ENCODE results near the gene ADA.

Gene ADA

DNA sequence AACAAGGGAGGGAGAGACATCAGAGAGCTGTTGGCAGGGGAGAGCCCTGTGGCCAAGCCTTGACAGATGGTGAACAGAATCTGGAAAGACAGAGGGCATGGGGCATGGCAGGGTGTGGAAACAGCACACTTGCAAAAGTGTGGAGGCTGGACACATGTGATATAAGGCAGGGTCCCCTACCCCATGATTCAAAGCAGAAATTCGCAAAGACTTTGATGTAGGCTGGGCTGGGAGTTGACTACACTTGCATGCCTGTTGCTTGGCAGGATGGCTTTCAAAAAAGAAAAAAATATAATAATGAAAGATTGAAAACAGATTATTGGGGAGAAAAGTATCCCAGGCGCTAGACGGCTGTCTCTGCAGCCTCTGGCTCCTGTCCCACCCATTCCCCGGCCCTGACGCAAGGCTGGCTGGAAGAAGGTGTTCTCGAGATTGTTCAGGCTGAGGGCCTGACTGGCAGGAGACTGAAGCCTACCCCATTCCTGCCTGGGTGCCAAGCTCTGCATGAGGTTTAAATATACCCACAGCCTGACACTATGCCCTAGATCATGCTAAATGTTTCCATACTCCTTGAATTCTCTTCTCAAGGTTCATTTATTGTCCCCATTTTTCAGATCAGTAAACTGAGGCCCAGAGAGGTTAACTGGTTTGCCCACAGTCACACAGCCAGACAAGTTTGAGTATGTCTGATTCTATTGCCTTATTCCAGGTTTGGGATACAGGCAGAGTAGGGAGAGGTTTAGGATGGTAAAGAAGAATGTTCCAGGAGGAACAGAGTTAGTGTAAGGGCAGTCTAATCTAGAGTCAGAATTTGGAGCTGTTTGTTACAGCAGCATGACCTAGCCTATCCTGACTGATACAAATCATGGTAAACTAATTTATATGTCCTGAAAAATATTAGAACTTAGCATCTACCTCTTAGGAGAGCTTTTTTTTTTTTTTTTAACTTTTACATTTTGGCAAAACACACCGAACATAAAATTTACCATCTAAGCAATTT, 40.2 kb upstream of the ADA start:
- H3K4me1 ChIP-seq (ENCODE audit: control insufficient read depth in 1 of 2, insufficient read depth in 2 of 2, low read length in 2 of 2), result peaks cover 0 to 16% of the 10 kb centered on the region in 2 donors
- peaks cover 0 to 2% of the 10 kb centered on the region in 2 donors for H3K9me3 ChIP-seq (ENCODE audit: control insufficient read depth in 1 of 2, low read length in 2 of 2)
- H3K27ac ChIP-seq (ENCODE audit: low read length), result no peak overlapping the region
- H3K27me3 ChIP-seq (ENCODE audit: low read depth, low read length), result no peaks in the 10 kb centered on the region
- no peak overlapping the region for H3K4me3 ChIP-seq (ENCODE audit: low read depth in 1 of 2, low read length in 2 of 2)
- H3K36me3 ChIP-seq (ENCODE audit: control insufficient read depth in 1 of 2, insufficient read depth in 2 of 2, low read length in 2 of 2), result no peaks in the 10 kb centered on the region

DNA sequence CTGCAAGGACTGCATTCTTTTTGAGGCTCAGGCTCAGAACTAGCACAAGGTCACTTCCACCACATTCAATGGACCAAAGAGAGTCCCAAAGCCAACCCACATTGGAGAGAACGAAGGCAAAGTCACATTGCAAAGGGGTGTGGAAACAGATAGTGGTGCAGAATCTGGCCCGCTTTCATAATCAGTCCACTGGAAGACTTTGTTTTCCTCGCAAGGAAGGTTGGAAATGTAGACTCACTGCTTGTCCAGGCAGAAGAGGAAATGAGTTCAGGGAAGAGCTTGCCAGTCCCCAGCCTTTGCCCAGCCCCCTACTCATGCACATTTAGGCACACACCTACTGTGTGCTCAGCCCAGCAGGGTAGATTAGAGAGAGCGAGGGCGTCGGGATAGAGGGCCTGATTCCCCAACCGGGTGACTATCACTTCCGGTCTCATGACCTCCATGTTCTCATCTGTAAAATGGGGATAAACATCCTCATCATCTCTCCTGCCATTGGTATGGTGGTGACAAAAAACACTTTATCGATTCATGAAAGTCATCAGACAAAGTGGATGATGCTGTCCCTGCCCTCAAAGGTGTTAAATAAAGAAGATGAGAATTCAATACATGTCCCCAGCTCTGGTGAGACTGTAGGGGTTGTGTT, 39.4 kb upstream of the ADA start:
- peaks cover 0 to 16% of the 10 kb centered on the region in 2 donors for H3K4me1 ChIP-seq (ENCODE audit: control insufficient read depth in 1 of 2, insufficient read depth in 2 of 2, low read length in 2 of 2)
- no peaks in the 10 kb centered on the region for H3K27me3 ChIP-seq (ENCODE audit: low read depth, low read length)
- no peaks in the 10 kb centered on the region for H3K36me3 ChIP-seq (ENCODE audit: control insufficient read depth in 1 of 2, insufficient read depth in 2 of 2, low read length in 2 of 2)
- no peak overlapping the region for H3K4me3 ChIP-seq (ENCODE audit: low read depth in 1 of 2, low read length in 2 of 2)
- H3K9me3 ChIP-seq (ENCODE audit: control insufficient read depth in 1 of 2, low read length in 2 of 2), result peaks cover 0 to 2% of the 10 kb centered on the region in 2 donors
- no peak overlapping the region for H3K27ac ChIP-seq (ENCODE audit: low read length)

DNA sequence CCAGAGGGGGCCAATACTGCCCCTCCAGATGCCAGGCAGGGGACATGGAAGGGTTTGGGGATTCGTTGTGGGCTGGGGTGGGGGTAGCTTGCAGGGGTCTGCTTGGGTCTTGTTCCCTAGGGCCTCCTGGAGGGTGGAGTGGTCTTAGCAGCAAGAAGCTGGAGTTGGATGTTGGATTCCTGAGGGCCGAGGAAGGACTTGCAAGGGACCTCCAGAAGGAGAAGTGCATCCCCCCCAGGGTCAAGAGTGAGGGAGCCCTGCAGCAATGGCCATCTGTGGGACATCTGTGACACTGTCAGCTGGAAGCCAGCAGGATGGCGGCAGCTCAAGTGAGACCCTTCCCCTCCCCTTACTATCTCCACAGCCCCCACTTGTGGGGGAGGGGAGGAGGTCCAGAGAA, 38.3 kb upstream of the ADA start:
- Histone ChIP-seq H3K4me1 (ENCODE audit: control insufficient read depth in 1 of 2, insufficient read depth in 2 of 2, low read length in 2 of 2) (peaks cover 0 to 12% of the 10 kb centered on the region in 2 donors), H3K27me3 (ENCODE audit: low read depth, low read length) (no peaks in the 10 kb centered on the region), H3K36me3 (ENCODE audit: control insufficient read depth in 1 of 2, insufficient read depth in 2 of 2, low read length in 2 of 2) (no peaks in the 10 kb centered on the region), H3K9me3 (ENCODE audit: control insufficient read depth in 1 of 2, low read length in 2 of 2) (peaks cover 0 to 2% of the 10 kb centered on the region in 2 donors), H3K4me3 (ENCODE audit: low read depth in 1 of 2, low read length in 2 of 2) (no peak overlapping the region), H3K27ac (ENCODE audit: low read length) (no peak overlapping the region)

DNA sequence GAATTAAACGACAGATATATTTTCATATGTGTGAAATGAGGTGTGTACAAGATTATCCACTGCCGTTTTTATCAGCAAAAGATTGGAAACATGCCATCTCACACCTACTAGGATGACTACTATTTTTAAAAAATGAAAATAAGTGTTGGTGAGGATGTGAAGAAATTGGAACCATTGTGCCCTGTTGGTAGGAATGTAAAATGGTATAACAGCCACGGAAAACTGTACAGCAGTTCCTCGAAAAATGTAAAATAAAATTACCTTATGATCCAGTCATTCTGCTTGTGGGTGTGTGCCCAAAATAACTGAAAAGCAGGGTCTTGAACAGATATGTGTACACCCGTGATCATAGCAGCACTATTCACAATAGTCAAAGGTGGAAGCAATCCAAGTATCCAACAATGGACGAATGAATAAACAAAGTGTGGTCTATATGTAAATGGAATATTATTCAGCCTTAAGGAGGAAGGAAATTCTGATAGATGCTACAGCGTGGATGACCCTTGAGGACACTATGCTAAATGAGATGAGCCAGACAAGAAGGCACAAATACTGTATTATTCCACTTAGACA, 36.6 kb upstream of the ADA start:
- no peak overlapping the region for H3K4me3 ChIP-seq (ENCODE audit: low read depth in 1 of 2, low read length in 2 of 2)
- H3K27ac ChIP-seq (ENCODE audit: low read length), result no peak overlapping the region
- H3K9me3 ChIP-seq (ENCODE audit: control insufficient read depth in 1 of 2, low read length in 2 of 2), result peaks cover 0 to 2% of the 10 kb centered on the region in 2 donors
- H3K36me3 ChIP-seq (ENCODE audit: control insufficient read depth in 1 of 2, insufficient read depth in 2 of 2, low read length in 2 of 2), result no peaks in the 10 kb centered on the region
- peaks cover 0 to 8% of the 10 kb centered on the region in 2 donors for H3K4me1 ChIP-seq (ENCODE audit: control insufficient read depth in 1 of 2, insufficient read depth in 2 of 2, low read length in 2 of 2)
- no peaks in the 10 kb centered on the region for H3K27me3 ChIP-seq (ENCODE audit: low read depth, low read length)

DNA sequence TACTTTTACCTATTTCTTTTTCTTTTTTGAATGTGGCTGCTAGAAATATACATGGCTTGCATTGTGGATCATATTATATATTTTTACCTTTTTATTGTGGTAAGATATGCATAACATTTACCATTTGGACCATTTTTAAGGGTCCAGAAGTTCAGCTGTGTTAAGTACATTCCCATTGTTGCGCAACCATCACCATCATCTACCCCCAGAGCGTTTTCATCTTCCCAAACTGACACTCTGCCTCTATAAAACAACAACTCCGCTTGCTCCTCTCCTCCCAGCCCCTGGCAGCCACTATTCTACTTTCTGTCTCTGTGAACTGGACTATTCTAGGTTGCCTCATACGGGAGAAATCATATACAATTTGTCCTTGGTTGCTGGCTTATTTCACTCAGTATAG, 35.4 kb upstream of the ADA start:
- Histone ChIP-seq H3K9me3 (ENCODE audit: control insufficient read depth in 1 of 2, low read length in 2 of 2) (peaks cover 0 to under 1% of the 10 kb centered on the region in 2 donors), H3K4me3 (ENCODE audit: low read depth in 1 of 2, low read length in 2 of 2) (no peak overlapping the region), H3K27ac (ENCODE audit: low read length) (no peak overlapping the region), H3K27me3 (ENCODE audit: low read depth, low read length) (no peaks in the 10 kb centered on the region), H3K36me3 (ENCODE audit: control insufficient read depth in 1 of 2, insufficient read depth in 2 of 2, low read length in 2 of 2) (no peaks in the 10 kb centered on the region), H3K4me1 (ENCODE audit: control insufficient read depth in 1 of 2, insufficient read depth in 2 of 2, low read length in 2 of 2) (no peaks in the 10 kb centered on the region)

DNA sequence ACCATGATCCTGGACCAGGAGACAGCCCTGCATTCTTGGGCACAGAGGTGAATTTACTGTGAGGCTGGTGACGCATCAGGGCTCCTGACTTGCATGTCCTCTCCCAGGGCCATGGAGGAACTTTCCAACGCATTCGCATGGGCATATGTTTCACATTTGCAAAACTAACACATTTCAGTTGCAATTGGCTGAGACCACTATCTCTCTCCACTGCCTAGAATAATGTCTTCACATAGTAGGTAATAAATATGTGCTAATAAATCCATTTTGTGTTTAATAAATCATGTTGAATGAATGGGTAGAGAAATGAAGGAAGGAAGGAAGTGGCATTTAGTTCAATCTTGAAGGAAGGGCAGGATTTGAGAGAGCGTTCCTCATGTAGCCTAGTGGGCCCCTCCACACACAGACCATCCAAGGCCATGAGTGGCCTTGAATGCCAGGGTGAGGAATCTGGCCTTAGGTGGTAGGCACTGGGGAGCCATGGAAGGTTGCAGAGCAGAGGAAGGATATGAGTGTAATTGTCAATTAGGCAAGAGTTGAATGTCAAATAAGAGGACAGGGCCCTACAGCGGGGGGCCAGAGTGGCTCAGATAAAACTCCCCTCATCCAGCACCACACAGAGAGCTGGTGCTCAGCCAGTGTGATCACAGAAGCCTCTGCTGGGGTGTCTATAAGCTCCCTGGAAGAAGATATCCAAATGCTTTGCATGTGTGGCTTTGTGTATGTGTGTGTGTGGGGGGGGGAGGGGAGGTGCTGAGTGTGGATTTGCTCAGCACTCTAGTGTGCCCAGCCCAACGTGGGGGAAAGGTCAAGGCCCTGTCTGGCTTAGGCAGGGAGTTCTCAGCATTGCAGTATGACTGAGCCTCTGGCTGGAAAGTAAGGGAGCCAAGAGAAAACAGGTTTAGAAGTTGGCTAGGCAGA, 32.8 kb upstream of the ADA start:
- no peaks in the 10 kb centered on the region for H3K4me1 ChIP-seq (ENCODE audit: control insufficient read depth in 1 of 2, insufficient read depth in 2 of 2, low read length in 2 of 2)
- H3K27me3 ChIP-seq (ENCODE audit: low read depth, low read length), result no peaks in the 10 kb centered on the region
- H3K27ac ChIP-seq (ENCODE audit: low read length), result no peak overlapping the region
- H3K4me3 ChIP-seq (ENCODE audit: low read depth in 1 of 2, low read length in 2 of 2), result no peak overlapping the region
- no peaks in the 10 kb centered on the region for H3K9me3 ChIP-seq (ENCODE audit: control insufficient read depth in 1 of 2, low read length in 2 of 2)
- H3K36me3 ChIP-seq (ENCODE audit: control insufficient read depth in 1 of 2, insufficient read depth in 2 of 2, low read length in 2 of 2), result no peaks in the 10 kb centered on the region

DNA sequence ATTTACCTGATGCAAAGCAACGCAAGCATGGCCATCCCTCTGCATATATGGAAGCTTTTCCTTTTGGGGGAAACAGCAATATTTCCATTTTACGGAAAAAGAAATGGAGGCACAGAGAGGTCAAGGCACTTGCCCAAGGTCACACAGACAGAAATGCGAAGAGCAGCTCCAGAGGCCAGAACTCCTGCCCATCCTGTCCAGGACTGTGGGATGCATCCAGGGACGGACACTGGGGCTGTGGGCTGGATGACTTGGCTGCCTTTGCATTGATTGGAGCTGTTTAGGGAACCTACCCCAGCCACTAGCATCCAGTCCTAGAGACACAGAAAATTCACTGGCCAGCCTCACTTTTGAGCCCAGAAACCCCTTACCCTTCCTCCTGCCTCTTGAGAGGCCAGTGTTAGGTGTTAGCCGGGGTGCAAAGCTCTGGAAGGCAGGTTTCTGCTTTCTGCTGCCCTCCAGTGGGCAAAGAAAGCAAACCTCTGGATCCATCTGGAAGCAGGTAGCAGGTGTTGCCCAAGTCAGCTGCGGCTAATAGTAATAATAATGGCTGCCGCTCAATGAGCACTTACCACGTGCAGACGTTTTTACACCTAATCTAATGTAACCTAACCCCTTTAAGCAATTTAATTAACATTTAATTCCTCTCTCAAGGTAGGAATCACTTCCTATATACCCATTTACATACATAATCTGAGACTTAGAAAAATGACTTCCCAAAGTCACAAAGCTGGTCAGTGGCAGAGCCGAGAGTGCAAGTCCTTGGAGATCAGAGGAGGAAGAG, 32.0 kb upstream of the ADA start:
- no peaks in the 10 kb centered on the region for H3K36me3 ChIP-seq (ENCODE audit: control insufficient read depth in 1 of 2, insufficient read depth in 2 of 2, low read length in 2 of 2)
- no peak overlapping the region for H3K4me3 ChIP-seq (ENCODE audit: low read depth in 1 of 2, low read length in 2 of 2)
- no peaks in the 10 kb centered on the region for H3K4me1 ChIP-seq (ENCODE audit: control insufficient read depth in 1 of 2, insufficient read depth in 2 of 2, low read length in 2 of 2)
- H3K27me3 ChIP-seq (ENCODE audit: low read depth, low read length), result no peaks in the 10 kb centered on the region
- H3K27ac ChIP-seq (ENCODE audit: low read length), result no peak overlapping the region
- no peaks in the 10 kb centered on the region for H3K9me3 ChIP-seq (ENCODE audit: control insufficient read depth in 1 of 2, low read length in 2 of 2)

DNA sequence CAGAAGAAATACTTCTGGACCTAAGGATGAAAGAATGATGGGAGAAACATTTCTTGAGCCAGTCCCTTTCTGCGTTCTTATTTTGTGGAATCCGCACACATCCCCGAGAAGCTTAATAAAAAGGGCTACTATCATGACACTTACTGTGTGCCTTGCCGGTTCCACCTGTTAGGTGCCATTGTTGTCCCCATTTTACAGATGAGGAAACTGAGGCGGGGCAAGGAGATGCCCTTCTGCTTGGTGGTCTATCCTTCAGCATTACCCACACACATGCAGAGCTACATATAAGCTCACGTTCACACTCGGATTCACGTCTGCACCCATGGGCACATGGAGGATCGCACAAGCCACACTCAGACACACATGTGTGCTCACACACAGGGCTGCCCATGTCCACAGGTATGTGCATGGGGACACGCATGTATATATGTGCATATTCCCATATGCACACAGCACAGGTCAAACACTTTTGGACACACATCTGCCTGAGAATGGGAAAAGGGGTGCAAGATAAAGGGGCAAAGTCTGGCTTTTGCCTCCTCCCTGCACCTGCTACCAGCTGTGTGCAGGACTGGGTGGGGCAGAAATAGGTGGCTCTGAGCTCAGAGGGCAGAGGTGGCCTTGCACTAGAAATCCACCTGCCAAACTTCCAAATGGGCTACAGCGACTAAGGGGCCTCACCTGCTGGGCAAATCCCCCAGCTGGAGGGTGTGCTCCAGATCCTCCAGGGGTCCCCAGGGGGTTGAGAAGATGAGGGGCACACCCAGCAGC, 30.5 kb upstream of the ADA start:
- H3K4me1 ChIP-seq (ENCODE audit: control insufficient read depth in 1 of 2, insufficient read depth in 2 of 2, low read length in 2 of 2), result no peaks in the 10 kb centered on the region
- no peaks in the 10 kb centered on the region for H3K36me3 ChIP-seq (ENCODE audit: control insufficient read depth in 1 of 2, insufficient read depth in 2 of 2, low read length in 2 of 2)
- H3K9me3 ChIP-seq (ENCODE audit: control insufficient read depth in 1 of 2, low read length in 2 of 2), result no peaks in the 10 kb centered on the region
- H3K4me3 ChIP-seq (ENCODE audit: low read depth in 1 of 2, low read length in 2 of 2), result no peak overlapping the region
- no peak overlapping the region for H3K27ac ChIP-seq (ENCODE audit: low read length)
- H3K27me3 ChIP-seq (ENCODE audit: low read depth, low read length), result no peaks in the 10 kb centered on the region

DNA sequence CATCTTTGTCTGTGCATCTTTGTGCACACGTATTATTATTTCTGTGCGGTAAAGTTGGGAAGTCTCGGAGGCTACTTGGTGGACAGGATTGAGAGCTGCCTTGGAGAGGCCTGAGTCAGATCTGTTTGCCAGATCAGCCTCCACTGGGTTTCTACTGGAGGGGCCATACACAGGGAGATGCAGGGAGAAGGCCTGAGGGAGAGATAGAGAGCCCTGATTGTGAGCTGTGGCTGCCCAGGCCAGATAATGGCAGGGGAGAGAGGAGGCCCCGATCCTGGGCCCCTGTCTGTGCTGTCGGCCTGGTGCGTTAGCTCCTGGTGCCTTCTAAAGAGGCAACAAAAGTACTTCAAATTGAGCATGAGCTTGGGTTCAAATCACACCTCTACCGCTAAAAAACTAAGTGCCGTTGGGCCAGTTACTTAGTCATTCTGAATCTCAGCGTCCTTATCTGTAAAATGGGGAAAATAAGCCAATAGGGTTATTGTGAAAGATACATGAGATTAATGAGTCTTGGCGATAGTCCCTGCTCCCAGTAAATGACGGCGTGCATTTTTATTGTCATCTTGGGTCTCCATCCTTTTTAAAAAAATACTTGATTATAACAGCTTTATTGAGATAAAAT, 27.6 kb upstream of the ADA start:
- H3K36me3 ChIP-seq (ENCODE audit: control insufficient read depth in 1 of 2, insufficient read depth in 2 of 2, low read length in 2 of 2), result no peaks in the 10 kb centered on the region
- no peak overlapping the region for H3K4me3 ChIP-seq (ENCODE audit: low read depth in 1 of 2, low read length in 2 of 2)
- H3K4me1 ChIP-seq (ENCODE audit: control insufficient read depth in 1 of 2, insufficient read depth in 2 of 2, low read length in 2 of 2), result no peaks in the 10 kb centered on the region
- H3K27me3 ChIP-seq (ENCODE audit: low read depth, low read length), result no peaks in the 10 kb centered on the region
- no peak overlapping the region for H3K27ac ChIP-seq (ENCODE audit: low read length)
- no peaks in the 10 kb centered on the region for H3K9me3 ChIP-seq (ENCODE audit: control insufficient read depth in 1 of 2, low read length in 2 of 2)
